ENCODE measurements around the gene ZNF669. TPM values are rescaled to one million over a fixed set of nuclear protein-coding genes. Genes with fewer than 3 reads are reported as not detected.

The ZNF669 gene
- total RNA-seq, 4 donors from 2014 or later: 4.6 to 10.5 (median 5.8) TPM

GRCh38 chr1:247085310-247085709 lies 18.8 kb downstream of the ZNF669 start:
- 92% methylated on average over 7 of the region's 8 CpGs for WGBS
- H3K4me1 ChIP-seq: no peaks in the 10 kb centered on the region
- H3K27ac ChIP-seq: no peak overlapping the region
- H3K36me3 ChIP-seq: no peaks in the 10 kb centered on the region
- no peak for DNase-seq (ENCODE audit: low spot score in 2 of 2)
- H3K9me3 ChIP-seq: no peaks in the 10 kb centered on the region
- TF ChIP-seq POLR2A (IDR thresholded peaks at IDR 0.05) (no peak), EP300 (IDR thresholded peaks at IDR 0.05) (no peak), POLR2AphosphoS5 (IDR thresholded peaks at IDR 0.05) (no peak)
- TF ChIP-seq, protein P1, sequence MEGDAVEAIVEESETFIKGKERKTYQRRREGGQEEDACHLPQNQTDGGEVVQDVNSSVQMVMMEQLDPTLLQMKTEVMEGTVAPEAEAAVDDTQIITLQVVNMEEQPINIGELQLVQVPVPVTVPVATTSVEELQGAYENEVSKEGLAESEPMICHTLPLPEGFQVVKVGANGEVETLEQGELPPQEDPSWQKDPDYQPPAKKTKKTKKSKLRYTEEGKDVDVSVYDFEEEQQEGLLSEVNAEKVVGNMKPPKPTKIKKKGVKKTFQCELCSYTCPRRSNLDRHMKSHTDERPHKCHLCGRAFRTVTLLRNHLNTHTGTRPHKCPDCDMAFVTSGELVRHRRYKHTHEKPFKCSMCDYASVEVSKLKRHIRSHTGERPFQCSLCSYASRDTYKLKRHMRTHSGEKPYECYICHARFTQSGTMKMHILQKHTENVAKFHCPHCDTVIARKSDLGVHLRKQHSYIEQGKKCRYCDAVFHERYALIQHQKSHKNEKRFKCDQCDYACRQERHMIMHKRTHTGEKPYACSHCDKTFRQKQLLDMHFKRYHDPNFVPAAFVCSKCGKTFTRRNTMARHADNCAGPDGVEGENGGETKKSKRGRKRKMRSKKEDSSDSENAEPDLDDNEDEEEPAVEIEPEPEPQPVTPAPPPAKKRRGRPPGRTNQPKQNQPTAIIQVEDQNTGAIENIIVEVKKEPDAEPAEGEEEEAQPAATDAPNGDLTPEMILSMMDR (IDR thresholded peaks at IDR 0.05): no peak
- H3K27me3 ChIP-seq: no peaks in the 10 kb centered on the region
- H3K4me3 ChIP-seq: no peak overlapping the region

- Histone ChIP-seq H3K27me3 (no peaks in the 10 kb centered on the region), H3K36me3 (no peaks in the 10 kb centered on the region), H3K9me3 (no peaks in the 10 kb centered on the region), H3K27ac (no peak overlapping the region), H3K4me3 (no peak overlapping the region), H3K4me1 (no peaks in the 10 kb centered on the region)
- 93% methylated on average over 8 of the region's 8 CpGs for WGBS
- TF ChIP-seq, protein P1 (IDR thresholded peaks at IDR 0.05): no peak
- TF ChIP-seq POLR2AphosphoS5 (IDR thresholded peaks at IDR 0.05) (no peak), EP300 (IDR thresholded peaks at IDR 0.05) (no peak), POLR2A (IDR thresholded peaks at IDR 0.05) (no peak)
- no peak for DNase-seq (ENCODE audit: low spot score in 2 of 2)
Observed at GRCh38 chr1:247084771-247085170, 19.4 kb downstream of the ZNF669 start.

DNA sequence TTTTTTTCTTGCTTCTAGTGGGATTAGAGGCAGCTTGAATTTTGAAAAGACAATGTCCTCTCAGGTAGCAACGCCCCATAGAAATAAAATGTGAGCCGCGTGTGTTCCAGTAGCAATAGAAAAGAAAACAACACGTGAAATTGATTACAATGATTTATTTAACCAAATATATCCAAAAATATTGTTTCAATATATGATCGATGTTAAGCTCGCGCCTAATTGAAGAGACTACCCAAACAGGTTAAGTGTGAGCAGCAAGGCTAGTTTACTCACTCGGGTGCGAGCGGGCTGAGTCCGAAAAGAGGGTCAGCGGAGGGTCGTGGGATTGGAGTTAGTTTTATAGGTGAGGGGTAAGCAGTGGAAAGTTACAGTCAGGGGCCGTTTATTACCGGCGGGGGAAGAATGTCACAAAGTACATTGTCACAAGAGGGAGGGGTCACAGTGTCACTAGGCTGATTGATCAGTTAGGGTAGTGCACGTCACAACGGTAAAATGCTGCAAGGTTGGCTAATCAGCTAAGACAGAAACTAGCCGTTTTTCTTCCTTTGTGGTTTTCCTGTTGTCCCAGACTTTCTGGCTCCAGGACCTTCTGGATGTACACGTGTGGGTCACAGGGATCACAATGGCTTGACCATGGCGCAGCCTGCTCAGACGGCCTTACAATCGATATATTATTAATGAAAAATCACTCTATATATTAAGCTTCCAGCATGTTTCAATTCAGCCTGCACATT lies 24.8 kb downstream of the ZNF669 start:
- no peaks in the 10 kb centered on the region for H3K9me3 ChIP-seq
- TF ChIP-seq POLR2A (IDR thresholded peaks at IDR 0.05) (no peak), POLR2AphosphoS5 (IDR thresholded peaks at IDR 0.05) (no peak), EP300 (IDR thresholded peaks at IDR 0.05) (no peak)
- TF ChIP-seq, protein P1 (IDR thresholded peaks at IDR 0.05): no peak
- peaks cover 16% of the 10 kb centered on the region for H3K4me1 ChIP-seq
- no peaks in the 10 kb centered on the region for H3K27me3 ChIP-seq
- DNase-seq (ENCODE audit: low spot score in 2 of 2): no peak
- WGBS: 40% methylated on average over 23 of the region's 23 CpGs
- no peak overlapping the region for H3K27ac ChIP-seq
- peak overlapping the region; percentile 75 for H3K4me3 ChIP-seq
- H3K36me3 ChIP-seq: no peaks in the 10 kb centered on the region

DNA sequence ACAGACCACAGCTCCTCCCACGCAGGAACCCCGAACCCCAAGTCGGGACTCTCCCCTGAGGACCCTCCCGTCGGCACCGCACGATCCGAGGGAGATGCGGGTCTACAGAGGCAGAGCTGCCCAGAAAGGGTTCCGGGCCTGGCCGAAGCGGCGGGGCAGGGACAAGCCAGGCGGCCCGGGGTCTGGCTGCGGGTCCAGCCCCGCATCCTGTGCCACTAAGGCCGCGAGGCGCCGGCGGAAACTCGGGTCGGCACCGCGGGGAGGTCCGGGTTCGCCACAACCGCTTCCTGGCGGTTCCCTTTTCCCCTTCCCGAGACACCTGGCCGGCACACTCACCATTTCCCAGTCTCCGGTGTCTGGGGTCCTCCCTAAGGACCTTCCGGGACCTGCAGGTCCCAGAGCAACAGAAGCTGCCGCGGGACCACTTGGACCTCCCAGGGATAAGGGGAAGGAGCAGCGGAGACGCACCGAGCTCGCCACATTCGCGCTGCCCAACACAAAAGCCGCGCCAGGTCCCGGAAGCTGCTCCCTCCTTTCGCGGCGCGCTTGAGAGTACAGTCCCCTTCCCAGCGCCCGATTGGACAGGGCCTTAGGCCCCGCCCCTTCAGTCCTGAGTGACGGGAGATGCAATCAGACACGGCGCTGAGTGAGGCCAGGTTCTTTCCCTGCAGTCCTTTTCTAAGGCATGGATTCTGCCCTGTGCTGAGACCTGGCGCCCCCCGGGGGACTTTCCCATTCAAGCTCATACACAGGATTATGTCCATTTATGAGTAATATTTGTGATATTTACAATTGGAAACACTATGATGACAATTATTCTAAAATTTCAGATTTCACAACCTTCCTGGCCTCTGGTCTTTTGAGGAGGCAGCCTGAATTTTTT lies 25.7 kb downstream of the ZNF669 start, which contains the start of gene ZNF670:
TSS of gene ZNF670 (minus strand) at position 554 of the 883 bp plus-strand sequence. CDS start at position 339, 215 bp downstream.
- Histone ChIP-seq H3K36me3 (no peaks in the 10 kb centered on the region), H3K4me3 (peak within 1 kb of the TSS; percentile 75), H3K27me3 (no peaks in the 10 kb centered on the region), H3K9me3 (no peaks in the 10 kb centered on the region), H3K27ac (peak within 1 kb of the TSS; percentile 66), H3K4me1 (peaks cover 16% of the 10 kb centered on the region)
- TF ChIP-seq POLR2AphosphoS5 (IDR thresholded peaks at IDR 0.05): peak in 1 of 3 donors; percentile 33
- TF ChIP-seq EP300 (IDR thresholded peaks at IDR 0.05): no peak
- no peak for TF ChIP-seq POLR2A (IDR thresholded peaks at IDR 0.05)
- TF ChIP-seq, protein P1 (IDR thresholded peaks at IDR 0.05): no peak
- under 1% methylated on average over 30 of the region's 57 CpGs for WGBS
- peak; percentile 97 for DNase-seq (ENCODE audit: low spot score in 2 of 2)

DNA sequence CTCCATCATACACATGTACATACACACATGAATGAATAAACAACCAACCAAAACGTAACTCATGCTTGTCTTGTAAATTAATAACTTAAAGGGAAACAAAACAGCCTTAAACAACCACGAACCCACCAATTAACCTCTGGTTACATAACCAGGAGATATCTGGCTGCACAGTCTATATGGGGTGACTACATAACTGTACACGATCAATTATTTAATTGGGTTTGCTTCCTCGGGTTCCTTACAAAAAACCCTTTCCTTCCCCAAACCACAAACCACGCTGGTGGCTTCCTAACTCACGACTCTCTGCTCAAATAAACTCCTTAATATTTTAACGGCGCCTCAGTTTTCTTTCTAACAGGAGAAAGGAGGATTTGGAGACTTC lies 26.3 kb downstream of the ZNF669 start:
- no peak for DNase-seq (ENCODE audit: low spot score in 2 of 2)
- Histone ChIP-seq H3K4me1 (peaks cover 16% of the 10 kb centered on the region), H3K36me3 (no peaks in the 10 kb centered on the region), H3K9me3 (no peaks in the 10 kb centered on the region), H3K4me3 (peak overlapping the region; percentile 75), H3K27ac (peak overlapping the region; percentile 66), H3K27me3 (no peaks in the 10 kb centered on the region)
- TF ChIP-seq POLR2A (IDR thresholded peaks at IDR 0.05) (no peak), POLR2AphosphoS5 (IDR thresholded peaks at IDR 0.05) (no peak), EP300 (IDR thresholded peaks at IDR 0.05) (no peak)
- TF ChIP-seq, protein P1 (IDR thresholded peaks at IDR 0.05): no peak
- 0% methylated on average over 8 of the region's 8 CpGs for WGBS
